DND-41 (cell line): ENCODE data around the gene SCUBE1.

Source experiments
- CTCF ChIP-seq: IDR thresholded peaks from 2 replicates; pipeline ENCODE4 v1.5.1; 2012; ENCODE audit warnings: borderline replicate concordance, low read length, moderate library complexity, mild to moderate bottlenecking; ENCODE audit not compliant: poor library complexity, severe bottlenecking; ENCODE audit errors: extremely low read depth
- EZH2 ChIP-seq: IDR thresholded peaks from 3 replicates; pipeline ENCODE4 v1.6.1; 2012; ENCODE audit warnings: borderline replicate concordance, low read depth, mild to moderate bottlenecking, moderate library complexity, low read length, inconsistent platforms; ENCODE audit not compliant: severe bottlenecking

- TF ChIP-seq CTCF (no peak), EZH2 (no peak)
These were observed 99.8 kb downstream of the SCUBE1 start for GRCh38 chr22:43243324-43243723.
